ENCODE data around the gene TSPAN9. TPM values are rescaled to one million over a fixed set of nuclear protein-coding genes. Genes with fewer than 3 reads are reported as not detected.

TSPAN9 gene
- total and polyA plus RNA-seq, 2 experiments from 2014 or later, result 6.0 to 31.5 TPM

GRCh38 chr12:3158851-3159465 is 81.8 kb downstream of the TSPAN9 start (continued):
- TF ChIP-seq EZH2phosphoT487 (IDR thresholded peaks at IDR 0.05; ENCODE audit: unreplicated experiment), result no peak
- TF ChIP-seq CREB1 (CRISPR knock-in tag; IDR thresholded peaks at IDR 0.05; ENCODE audit: low read depth), result no peak
- TF ChIP-seq POLR2AphosphoS5 (IDR thresholded peaks at IDR 0.05; ENCODE audit: low read depth), result no peak
- TF ChIP-seq, protein P1, sequence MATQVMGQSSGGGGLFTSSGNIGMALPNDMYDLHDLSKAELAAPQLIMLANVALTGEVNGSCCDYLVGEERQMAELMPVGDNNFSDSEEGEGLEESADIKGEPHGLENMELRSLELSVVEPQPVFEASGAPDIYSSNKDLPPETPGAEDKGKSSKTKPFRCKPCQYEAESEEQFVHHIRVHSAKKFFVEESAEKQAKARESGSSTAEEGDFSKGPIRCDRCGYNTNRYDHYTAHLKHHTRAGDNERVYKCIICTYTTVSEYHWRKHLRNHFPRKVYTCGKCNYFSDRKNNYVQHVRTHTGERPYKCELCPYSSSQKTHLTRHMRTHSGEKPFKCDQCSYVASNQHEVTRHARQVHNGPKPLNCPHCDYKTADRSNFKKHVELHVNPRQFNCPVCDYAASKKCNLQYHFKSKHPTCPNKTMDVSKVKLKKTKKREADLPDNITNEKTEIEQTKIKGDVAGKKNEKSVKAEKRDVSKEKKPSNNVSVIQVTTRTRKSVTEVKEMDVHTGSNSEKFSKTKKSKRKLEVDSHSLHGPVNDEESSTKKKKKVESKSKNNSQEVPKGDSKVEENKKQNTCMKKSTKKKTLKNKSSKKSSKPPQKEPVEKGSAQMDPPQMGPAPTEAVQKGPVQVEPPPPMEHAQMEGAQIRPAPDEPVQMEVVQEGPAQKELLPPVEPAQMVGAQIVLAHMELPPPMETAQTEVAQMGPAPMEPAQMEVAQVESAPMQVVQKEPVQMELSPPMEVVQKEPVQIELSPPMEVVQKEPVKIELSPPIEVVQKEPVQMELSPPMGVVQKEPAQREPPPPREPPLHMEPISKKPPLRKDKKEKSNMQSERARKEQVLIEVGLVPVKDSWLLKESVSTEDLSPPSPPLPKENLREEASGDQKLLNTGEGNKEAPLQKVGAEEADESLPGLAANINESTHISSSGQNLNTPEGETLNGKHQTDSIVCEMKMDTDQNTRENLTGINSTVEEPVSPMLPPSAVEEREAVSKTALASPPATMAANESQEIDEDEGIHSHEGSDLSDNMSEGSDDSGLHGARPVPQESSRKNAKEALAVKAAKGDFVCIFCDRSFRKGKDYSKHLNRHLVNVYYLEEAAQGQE (IDR thresholded peaks at IDR 0.05; ENCODE audit: unreplicated experiment), result no peak
- no peak for TF ChIP-seq ZNF331 (CRISPR knock-in tag; IDR thresholded peaks at IDR 0.05; ENCODE audit: low read depth)
- no peak for TF ChIP-seq JUNB (IDR thresholded peaks at IDR 0.05; ENCODE audit: unreplicated experiment)
- no peak for TF ChIP-seq ZNF114 (CRISPR knock-in tag; IDR thresholded peaks at IDR 0.05)
- TF ChIP-seq NANOG (IDR thresholded peaks at IDR 0.05; ENCODE audit: borderline replicate concordance), result no peak

DNA sequence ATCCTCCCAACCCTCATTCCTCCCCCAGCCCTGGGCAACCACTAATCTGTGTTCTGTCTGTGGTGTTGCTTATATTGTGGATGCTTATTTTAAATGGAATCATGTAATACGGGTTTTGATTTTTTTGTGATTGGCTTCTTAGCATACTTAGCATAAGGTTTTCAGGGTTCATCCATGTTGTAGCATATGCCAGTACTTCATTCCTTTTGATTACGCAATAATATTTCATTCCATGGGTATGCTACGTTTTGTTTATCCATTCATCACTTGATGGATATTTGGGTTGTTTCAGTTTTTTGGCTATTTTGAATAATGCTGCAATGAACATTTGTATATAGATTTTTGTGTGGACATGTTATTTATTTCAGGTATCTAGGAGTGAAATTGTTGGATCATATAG is 82.9 kb downstream of the TSPAN9 start:
- no peaks in the 10 kb centered on the region for H3K27me3 ChIP-seq (ENCODE audit: insufficient read depth)
- no peak overlapping the region for H3K4me3 ChIP-seq
- no peak overlapping the region for H2AFZ ChIP-seq
- H3F3A ChIP-seq (replicated peaks; ENCODE audit: low read depth), result no peaks in the 10 kb centered on the region
- H3K4me1 ChIP-seq (ENCODE audit: insufficient read depth), result peaks cover 15% of the 10 kb centered on the region; the same call in 1 of the 2 replicates
- no peak overlapping the region for H3K4me2 ChIP-seq
- H3K27ac Mint-ChIP-seq, result no peak overlapping the region
- H3K36me3 ChIP-seq (ENCODE audit: insufficient read depth), result peaks cover 5% of the 10 kb centered on the region; the same call in 1 of the 2 replicates
- H3K4me3 Mint-ChIP-seq, result no peak overlapping the region
- peaks cover 1% of the 10 kb centered on the region; the same call in 1 of the 2 replicates for H4K20me1 ChIP-seq (replicated peaks; ENCODE audit: insufficient read depth)
- H3K36me3 Mint-ChIP-seq (ENCODE audit: low read depth), result peaks cover 23% of the 10 kb centered on the region
- H3K9me3 Mint-ChIP-seq, result peaks cover 11% of the 10 kb centered on the region
- peaks cover 48% of the 10 kb centered on the region for H3K4me1 Mint-ChIP-seq
- no peaks in the 10 kb centered on the region; the same call in 1 of the 2 replicates for H3K79me2 ChIP-seq (replicated peaks; ENCODE audit: insufficient read depth)
- peaks cover 20% of the 10 kb centered on the region for H3K27me3 Mint-ChIP-seq (ENCODE audit: insufficient read depth, low read depth, poor library complexity)
- no peak overlapping the region for H3K27ac ChIP-seq (ENCODE audit: low read depth)
- H3K9me2 ChIP-seq (ENCODE audit: insufficient read depth), result no peaks in the 10 kb centered on the region
- ATAC-seq (no peak), DNase-seq (ENCODE audit: low spot score) (no peak)
- TF ChIP-seq EZH2 (IDR thresholded peaks at IDR 0.05; ENCODE audit: low read depth, unreplicated experiment) (no peak), NANOG (IDR thresholded peaks at IDR 0.05; ENCODE audit: borderline replicate concordance) (no peak), EZH2phosphoT487 (IDR thresholded peaks at IDR 0.05; ENCODE audit: unreplicated experiment) (no peak), ZNF331 (CRISPR knock-in tag; IDR thresholded peaks at IDR 0.05; ENCODE audit: low read depth) (no peak), CTCF (conservative IDR thresholded peaks at IDR 0.05; ENCODE audit: low read depth in 2 of 2) (no peak)
- TF ChIP-seq, protein P2, sequence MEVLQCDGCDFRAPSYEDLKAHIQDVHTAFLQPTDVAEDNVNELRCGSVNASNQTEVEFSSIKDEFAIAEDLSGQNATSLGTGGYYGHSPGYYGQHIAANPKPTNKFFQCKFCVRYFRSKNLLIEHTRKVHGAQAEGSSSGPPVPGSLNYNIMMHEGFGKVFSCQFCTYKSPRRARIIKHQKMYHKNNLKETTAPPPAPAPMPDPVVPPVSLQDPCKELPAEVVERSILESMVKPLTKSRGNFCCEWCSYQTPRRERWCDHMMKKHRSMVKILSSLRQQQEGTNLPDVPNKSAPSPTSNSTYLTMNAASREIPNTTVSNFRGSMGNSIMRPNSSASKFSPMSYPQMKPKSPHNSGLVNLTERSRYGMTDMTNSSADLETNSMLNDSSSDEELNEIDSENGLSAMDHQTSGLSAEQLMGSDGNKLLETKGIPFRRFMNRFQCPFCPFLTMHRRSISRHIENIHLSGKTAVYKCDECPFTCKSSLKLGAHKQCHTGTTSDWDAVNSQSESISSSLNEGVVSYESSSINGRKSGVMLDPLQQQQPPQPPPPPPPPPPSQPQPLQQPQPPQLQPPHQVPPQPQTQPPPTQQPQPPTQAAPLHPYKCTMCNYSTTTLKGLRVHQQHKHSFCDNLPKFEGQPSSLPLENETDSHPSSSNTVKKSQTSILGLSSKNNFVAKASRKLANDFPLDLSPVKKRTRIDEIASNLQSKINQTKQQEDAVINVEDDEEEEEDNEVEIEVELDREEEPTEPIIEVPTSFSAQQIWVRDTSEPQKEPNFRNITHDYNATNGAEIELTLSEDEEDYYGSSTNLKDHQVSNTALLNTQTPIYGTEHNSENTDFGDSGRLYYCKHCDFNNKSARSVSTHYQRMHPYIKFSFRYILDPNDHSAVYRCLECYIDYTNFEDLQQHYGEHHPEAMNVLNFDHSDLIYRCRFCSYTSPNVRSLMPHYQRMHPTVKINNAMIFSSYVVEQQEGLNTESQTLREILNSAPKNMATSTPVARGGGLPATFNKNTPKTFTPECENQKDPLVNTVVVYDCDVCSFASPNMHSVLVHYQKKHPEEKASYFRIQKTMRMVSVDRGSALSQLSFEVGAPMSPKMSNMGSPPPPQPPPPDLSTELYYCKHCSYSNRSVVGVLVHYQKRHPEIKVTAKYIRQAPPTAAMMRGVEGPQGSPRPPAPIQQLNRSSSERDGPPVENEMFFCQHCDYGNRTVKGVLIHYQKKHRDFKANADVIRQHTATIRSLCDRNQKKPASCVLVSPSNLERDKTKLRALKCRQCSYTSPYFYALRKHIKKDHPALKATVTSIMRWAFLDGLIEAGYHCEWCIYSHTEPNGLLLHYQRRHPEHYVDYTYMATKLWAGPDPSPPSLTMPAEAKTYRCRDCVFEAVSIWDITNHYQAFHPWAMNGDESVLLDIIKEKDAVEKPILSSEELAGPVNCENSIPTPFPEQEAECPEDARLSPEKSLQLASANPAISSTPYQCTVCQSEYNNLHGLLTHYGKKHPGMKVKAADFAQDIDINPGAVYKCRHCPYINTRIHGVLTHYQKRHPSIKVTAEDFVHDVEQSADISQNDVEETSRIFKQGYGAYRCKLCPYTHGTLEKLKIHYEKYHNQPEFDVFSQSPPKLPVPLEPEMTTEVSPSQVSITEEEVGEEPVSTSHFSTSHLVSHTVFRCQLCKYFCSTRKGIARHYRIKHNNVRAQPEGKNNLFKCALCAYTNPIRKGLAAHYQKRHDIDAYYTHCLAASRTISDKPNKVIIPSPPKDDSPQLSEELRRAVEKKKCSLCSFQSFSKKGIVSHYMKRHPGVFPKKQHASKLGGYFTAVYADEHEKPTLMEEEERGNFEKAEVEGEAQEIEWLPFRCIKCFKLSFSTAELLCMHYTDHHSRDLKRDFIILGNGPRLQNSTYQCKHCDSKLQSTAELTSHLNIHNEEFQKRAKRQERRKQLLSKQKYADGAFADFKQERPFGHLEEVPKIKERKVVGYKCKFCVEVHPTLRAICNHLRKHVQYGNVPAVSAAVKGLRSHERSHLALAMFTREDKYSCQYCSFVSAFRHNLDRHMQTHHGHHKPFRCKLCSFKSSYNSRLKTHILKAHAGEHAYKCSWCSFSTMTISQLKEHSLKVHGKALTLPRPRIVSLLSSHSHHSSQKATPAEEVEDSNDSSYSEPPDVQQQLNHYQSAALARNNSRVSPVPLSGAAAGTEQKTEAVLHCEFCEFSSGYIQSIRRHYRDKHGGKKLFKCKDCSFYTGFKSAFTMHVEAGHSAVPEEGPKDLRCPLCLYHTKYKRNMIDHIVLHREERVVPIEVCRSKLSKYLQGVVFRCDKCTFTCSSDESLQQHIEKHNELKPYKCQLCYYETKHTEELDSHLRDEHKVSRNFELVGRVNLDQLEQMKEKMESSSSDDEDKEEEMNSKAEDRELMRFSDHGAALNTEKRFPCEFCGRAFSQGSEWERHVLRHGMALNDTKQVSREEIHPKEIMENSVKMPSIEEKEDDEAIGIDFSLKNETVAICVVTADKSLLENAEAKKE (CRISPR knock-in tag; IDR thresholded peaks at IDR 0.05), result no peak
